Coronary artery (tissue), 2 donors: Measurements from ENCODE around the gene EXD2.
"Not testable (repeated sequence)": the region's sequence is repeated elsewhere in the genome, so short reads cannot be mapped to it uniquely, and the experiment has no call there.

Experiments used
- DNase-seq: peaks from one replicate; pipeline ENCODE4 v3.0.0-alpha.2; 2017; ENCODE audit warnings: low spot score
- H3K27ac ChIP-seq, 2 donors: fragments of 200-600 bp; sonication (generic); one replicate each; pipeline ENCODE4 v1.5.1; 2016 to 2019
- H3K4me3 ChIP-seq: fragments of 200-600 bp; sonication (generic); 2 replicates; pipeline ENCODE4 v1.5.1; 2016; ENCODE audit warnings: mild to moderate bottlenecking, moderate library complexity
- TF ChIP-seq, protein P1 (sequence below): fragments of 200-600 bp; sonication (generic); IDR thresholded peaks from one replicate; pipeline ENCODE4 v1.5.1; 2019; ENCODE audit warnings: antibody characterized with exemption

EXD2 gene

DNA sequence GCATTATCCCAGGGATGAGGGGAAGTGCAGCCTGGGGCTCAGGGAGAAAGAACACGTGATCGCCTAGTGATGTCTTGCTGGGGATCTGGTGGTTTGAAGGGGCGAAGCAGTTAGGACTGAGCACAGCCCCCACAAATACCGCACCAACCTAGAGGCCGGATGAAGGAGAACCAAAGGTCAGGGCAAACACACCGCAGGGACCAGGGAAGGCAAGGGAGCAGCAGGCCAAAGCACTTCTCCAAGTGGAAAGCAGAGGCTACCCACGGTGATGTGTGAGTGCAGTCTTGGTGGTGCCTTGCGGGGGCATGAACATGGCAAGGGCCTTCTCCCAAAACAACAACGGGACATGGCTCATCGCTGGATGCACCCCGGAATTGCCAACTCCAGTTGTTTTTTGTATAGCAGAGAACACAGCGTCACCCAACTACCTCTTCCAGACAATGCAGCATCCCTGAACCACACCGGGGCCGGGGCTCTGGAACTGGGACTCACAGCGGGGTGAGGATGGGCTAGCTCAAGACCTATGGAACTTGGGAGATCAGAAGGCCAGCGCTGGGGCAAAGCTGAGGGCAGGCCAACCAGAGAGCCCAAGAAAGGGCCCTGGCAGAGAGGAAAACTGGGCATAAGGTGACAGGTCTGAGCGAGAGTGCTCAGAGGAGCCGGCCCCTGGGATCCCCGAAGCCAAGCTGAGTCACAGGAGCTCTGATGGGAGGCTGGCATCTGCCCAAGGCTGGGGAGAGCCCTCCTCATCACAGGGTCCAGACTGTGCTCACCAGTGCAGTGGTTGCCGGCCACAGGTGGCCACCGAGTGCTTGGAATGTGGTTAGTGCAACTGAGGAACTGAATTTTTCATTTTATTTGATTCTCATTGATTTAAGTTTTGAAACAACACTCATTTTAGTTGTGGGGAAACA, 79.8 kb downstream of the EXD2 start:
- TF ChIP-seq, protein P1, sequence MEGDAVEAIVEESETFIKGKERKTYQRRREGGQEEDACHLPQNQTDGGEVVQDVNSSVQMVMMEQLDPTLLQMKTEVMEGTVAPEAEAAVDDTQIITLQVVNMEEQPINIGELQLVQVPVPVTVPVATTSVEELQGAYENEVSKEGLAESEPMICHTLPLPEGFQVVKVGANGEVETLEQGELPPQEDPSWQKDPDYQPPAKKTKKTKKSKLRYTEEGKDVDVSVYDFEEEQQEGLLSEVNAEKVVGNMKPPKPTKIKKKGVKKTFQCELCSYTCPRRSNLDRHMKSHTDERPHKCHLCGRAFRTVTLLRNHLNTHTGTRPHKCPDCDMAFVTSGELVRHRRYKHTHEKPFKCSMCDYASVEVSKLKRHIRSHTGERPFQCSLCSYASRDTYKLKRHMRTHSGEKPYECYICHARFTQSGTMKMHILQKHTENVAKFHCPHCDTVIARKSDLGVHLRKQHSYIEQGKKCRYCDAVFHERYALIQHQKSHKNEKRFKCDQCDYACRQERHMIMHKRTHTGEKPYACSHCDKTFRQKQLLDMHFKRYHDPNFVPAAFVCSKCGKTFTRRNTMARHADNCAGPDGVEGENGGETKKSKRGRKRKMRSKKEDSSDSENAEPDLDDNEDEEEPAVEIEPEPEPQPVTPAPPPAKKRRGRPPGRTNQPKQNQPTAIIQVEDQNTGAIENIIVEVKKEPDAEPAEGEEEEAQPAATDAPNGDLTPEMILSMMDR: no peak
- Histone ChIP-seq H3K27ac (no peak overlapping the region), H3K4me3 (no peak overlapping the region)
- no peak for DNase-seq

DNA sequence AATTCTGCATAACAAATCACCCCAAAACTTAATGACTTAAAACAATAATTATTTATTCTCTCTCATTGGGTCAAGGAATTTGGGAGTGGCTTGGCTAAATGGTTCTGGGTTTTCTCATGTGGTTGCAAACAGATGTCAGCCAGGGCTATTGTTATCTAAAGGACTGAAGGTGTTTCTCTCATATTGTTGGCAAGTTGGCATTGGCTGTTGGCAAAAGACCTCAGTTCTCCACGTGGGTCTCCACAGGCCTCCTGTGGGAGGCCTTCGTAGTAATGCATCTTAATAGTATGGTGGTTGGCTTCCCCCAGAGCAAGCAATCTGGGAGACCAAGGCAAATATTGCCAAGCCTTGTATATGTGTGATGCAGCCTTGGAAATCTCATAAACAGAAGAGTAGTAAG, 83.0 kb downstream of the EXD2 start:
- Histone ChIP-seq H3K27ac (no peak overlapping the region), H3K4me3 (no peak overlapping the region)
- TF ChIP-seq, protein P1: no peak
- DNase-seq: no peak

DNA sequence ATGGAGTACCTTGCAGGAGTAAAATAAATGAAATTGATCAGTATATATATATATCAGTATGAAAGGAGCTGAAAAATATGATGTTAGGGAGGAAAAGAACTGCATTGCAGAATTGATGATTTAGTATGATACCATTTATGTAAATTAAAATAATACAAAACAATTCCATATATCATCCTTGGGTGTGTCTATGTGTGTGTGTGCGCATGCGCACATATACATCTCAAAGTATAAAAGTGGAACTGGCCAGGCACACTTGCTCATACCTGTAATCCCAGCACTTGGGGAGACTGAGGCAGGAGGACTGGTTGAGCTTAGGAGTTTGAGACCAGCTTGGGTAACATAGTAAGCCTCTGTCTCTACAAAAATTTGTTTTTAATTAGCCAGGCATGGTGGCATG, 84.0 kb downstream of the EXD2 start:
- no peak for DNase-seq
- no peak overlapping the region for H3K4me3 ChIP-seq
- H3K27ac ChIP-seq: no peak overlapping the region
- TF ChIP-seq, protein P1: no peak

DNA sequence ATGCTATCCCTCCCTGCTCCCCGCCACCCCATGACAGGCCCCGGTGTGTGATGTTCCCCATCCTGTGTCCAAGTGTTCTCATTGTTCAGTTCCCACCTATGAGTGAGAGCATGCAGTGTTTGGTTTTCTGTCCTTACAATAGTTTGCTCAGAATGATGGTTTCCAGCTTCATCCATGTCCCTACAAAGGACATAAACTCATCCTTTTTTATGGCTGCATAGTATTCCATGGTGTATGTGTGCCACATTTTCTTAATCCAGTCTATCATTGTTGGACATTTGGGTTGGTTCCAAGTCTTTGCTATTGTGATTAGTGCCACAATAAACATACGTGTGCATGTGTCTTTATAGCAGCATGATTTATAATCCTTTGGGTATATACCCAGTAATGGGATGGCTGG, 86.1 kb downstream of the EXD2 start:
- H3K27ac ChIP-seq, H3K4me3 ChIP-seq, DNase-seq: not testable (repeated sequence)

DNA sequence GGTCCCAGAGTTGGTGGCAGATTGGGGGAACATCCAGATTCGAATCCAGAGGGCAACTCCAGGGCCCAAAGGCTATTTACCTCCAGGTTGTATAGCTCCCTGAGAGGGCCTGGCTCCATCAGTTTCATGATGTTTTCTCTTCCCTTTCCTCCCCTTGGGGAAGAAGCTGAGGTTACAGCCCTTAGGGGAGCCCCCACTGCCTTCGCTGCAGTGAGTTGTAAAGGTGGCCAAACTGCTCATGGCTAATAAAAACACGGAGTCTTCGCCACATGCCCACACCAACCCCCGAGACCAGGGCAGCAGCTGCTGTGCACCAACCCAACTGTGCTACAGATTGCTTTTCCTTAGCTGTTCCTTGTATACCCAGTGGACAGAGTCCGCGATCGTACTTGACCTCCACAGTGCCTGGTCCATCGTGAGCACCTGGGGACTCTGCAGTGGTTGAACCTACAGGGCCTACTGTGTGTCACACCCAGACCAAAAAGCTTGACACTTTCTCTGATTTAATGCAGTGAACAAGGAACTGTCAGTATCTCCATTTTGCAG, 89.5 kb downstream of the EXD2 start:
- Histone ChIP-seq H3K27ac (no peak overlapping the region), H3K4me3 (no peak overlapping the region)
- TF ChIP-seq, protein P1: no peak
- no peak for DNase-seq

DNA sequence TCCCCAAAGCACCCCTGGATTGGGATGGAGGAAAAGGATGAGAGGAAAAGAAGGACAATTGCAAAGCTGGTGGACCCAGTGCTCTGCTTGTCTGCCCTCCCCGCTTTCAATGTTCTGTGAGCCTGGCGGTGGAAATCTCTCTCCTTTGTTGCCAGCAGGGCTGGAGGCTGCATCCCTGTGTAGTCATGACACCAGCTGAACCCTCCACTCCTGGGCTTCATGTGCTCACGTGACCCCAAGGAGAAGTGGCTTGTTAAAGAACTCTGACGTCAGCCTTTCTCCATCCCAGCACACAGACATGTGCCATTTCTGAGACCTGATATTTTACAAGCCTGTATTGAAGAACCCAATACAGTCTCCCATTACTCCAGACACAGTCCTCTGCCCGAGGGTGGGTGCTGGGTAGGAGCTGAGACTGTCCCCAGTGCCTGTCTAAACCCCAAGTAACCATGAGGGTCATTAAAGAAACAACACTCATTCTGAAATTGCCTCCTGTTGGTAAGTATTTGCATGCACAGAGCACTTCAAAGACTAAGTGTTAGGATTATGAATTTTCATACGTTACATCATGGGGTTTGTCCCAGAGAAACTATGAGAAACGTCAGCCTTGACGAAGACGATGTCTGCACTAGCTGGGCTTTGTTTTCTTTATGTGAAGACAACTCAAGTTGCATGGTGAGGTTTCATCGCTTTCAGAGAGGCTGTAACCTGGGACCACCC, 90.3 kb downstream of the EXD2 start:
- no peak for DNase-seq
- TF ChIP-seq, protein P1: no peak
- Histone ChIP-seq H3K4me3 (no peak overlapping the region), H3K27ac (no peak overlapping the region)

DNA sequence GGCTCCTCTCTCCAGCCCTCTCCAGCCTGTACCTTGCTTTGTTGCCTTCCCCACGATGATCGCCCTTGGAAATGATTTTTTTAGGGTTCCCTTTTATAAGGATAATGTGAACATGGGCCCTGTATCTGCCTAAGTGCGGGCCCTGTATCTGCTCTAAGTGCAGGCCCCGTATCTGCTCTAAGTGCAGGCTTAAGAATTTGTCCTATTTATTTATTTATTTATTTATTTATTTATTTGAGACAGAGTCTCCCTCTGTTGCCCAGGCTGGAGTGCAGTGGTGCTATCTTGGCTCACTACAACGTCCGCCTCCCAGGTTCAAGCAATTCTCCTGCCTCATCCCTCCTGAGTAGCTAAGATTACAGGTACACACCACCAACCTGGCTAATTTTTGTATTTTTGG, 91.2 kb downstream of the EXD2 start:
- DNase-seq: no peak
- no peak overlapping the region for H3K27ac ChIP-seq
- TF ChIP-seq, protein P1: no peak
- H3K4me3 ChIP-seq: no peak overlapping the region
